K562 (cell line): ENCODE measurements around the gene SCRG1. TPM values are rescaled to one million over a fixed set of nuclear protein-coding genes. Genes with fewer than 3 reads are reported as not detected.

Source experiments
- ASH1L ChIP-seq: fragments of 450-650 bp; IDR thresholded peaks from 2 replicates; pipeline ENCODE4 v1.6.1; 2018; ENCODE audit warnings: borderline replicate concordance, mild to moderate bottlenecking, low read depth; ENCODE audit not compliant: partially characterized antibody
- CTBP1 ChIP-seq: fragments of 450-650 bp; IDR thresholded peaks from 2 replicates; pipeline ENCODE4 v1.6.1; 2016; ENCODE audit warnings: borderline replicate concordance
- CXXC5 ChIP-seq: fragments of 250-450 bp; sonication (Bioruptor Pico); IDR thresholded peaks from 2 replicates; pipeline ENCODE4 v1.8.0; 2022; ENCODE audit warnings: inconsistent platforms, mild to moderate bottlenecking, moderate library complexity
- ELF1 ChIP-seq: fragments of 200-800 bp; sonication (Bioruptor generic); IDR thresholded peaks from 2 replicates; pipeline ENCODE4 v1.6.1; 2016; ENCODE audit warnings: missing genetic modification characterization, missing compliant biosample characterization
- FOXJ3 ChIP-seq: sonication (generic); formaldehyde crosslinking; IDR thresholded peaks from 2 replicates; pipeline ENCODE4 v1.4.0; 2020; ENCODE audit warnings: mild to moderate bottlenecking, missing genetic modification reagents
- HDGF ChIP-seq: fragments of 450-650 bp; IDR thresholded peaks from 2 replicates; pipeline ENCODE4 v1.6.1; 2016
- LEF1 ChIP-seq: fragments of 450-650 bp; IDR thresholded peaks from 2 replicates; pipeline ENCODE4 v1.6.1; 2016; ENCODE audit warnings: mild to moderate bottlenecking
- NR2C1 ChIP-seq, 2 experiments: fragments of 450-650 bp; IDR thresholded peaks; 2 replicates each; pipeline ENCODE4 v1.6.1; 2017; ENCODE audit warnings: mild to moderate bottlenecking in 2 of 2, antibody characterized with exemption in 1 of 2, inconsistent platforms in 1 of 2, missing compliant biosample characterization in 1 of 2, missing genetic modification characterization in 1 of 2
- PYGO2 ChIP-seq: fragments of 450-650 bp; IDR thresholded peaks from 2 replicates; pipeline ENCODE4 v1.6.1; 2016; ENCODE audit warnings: mild to moderate bottlenecking, missing genetic modification characterization, moderate library complexity, missing compliant biosample characterization
- RBFOX2 ChIP-seq: fragments of 200-400 bp; formaldehyde crosslinking; IDR thresholded peaks from 2 replicates; pipeline ENCODE4 v1.6.1; 2017; ENCODE audit warnings: low read depth, mild to moderate bottlenecking, low read length, moderate library complexity
- RHOXF2B ChIP-seq: fragments of 250-450 bp; sonication (Bioruptor Pico); conservative IDR thresholded peaks from 2 replicates; pipeline ENCODE4 v1.5.1; 2021
- SRF ChIP-seq, 2 experiments: fragments of 250-450, 450-650 bp in 1 of 2; sonication (Bioruptor Pico) in 1 of 2; sonication (generic) in 1 of 2; formaldehyde crosslinking; IDR thresholded peaks; 2 replicates each; pipeline versions ENCODE4 v1.5.0 to v1.5.1; 2020 to 2022; ENCODE audit warnings: mild to moderate bottlenecking in 1 of 2, missing genetic modification reagents in 1 of 2
- SRSF1 ChIP-seq: fragments of 200-400 bp; formaldehyde crosslinking; IDR thresholded peaks from 2 replicates; pipeline ENCODE4 v1.6.1; 2017; ENCODE audit warnings: mild to moderate bottlenecking, low read depth, low read length, moderate library complexity
- STAT5B ChIP-seq: fragments of 250-450 bp; sonication (Bioruptor Pico); IDR thresholded peaks from 2 replicates; pipeline ENCODE4 v1.8.0; 2021; ENCODE audit warnings: mild to moderate bottlenecking, inconsistent platforms
- ZNF695 ChIP-seq: fragments of 450-650 bp; formaldehyde crosslinking; IDR thresholded peaks from 2 replicates; pipeline ENCODE4 v1.4.0; 2020; ENCODE audit warnings: mild to moderate bottlenecking, moderate library complexity
- polyA plus RNA-seq, 8 experiments: library from polyadenylated mRNA; depleted of rRNA in 4 of 8; stranded (reverse) in 5 of 8; unstranded in 3 of 8; fragments of >200 nt; fragmentation: Nextera tagmentation in 2 of 8; fragmentation: Illumina TruSeq in 1 of 8; extraction: Ambion mirVana in 2 of 8; extraction: Trizol in 1 of 8; gene quantifications; 2 replicates each; pipeline versions ENCODE4 v1.2.1 to v1.2.3, GENCODE V29; 2011 to 2014; ENCODE audit warnings: inconsistent platforms in 1 of 8, missing spikeins in 1 of 8
- total RNA-seq, 7 experiments: library from RNA; depleted of rRNA in 6 of 7; stranded (reverse); fragments of >200 nt in 6 of 7; fragmentation: Illumina TruSeq in 2 of 7; extraction: Trizol in 2 of 7; gene quantifications; 2 replicates each; pipeline versions ENCODE4 v1.2.1 to v1.2.3, GENCODE V29; 2011 to 2021; ENCODE audit warnings: low replicate concordance in 1 of 7
- TF ChIP-seq, protein P1 (sequence below): sonication (generic); formaldehyde crosslinking; IDR thresholded peaks from 2 replicates; pipeline ENCODE4 v1.8.0; 2022; ENCODE audit warnings: missing genetic modification reagents, mild to moderate bottlenecking, moderate library complexity, borderline replicate concordance
- TF ChIP-seq, protein P2 (sequence below), 2 experiments: fragments of 450-650 bp in 1 of 2; IDR thresholded peaks; 2 replicates each; pipeline ENCODE4 v1.6.1; 2011 to 2017; ENCODE audit warnings: low read depth in 2 of 2, antibody characterized with exemption in 1 of 2, borderline replicate concordance in 1 of 2, low read length in 1 of 2, mild to moderate bottlenecking in 1 of 2, mixed read lengths in 1 of 2; ENCODE audit not compliant: control insufficient read depth in 1 of 2
- TF ChIP-seq, protein P3 (sequence below): fragments of 250-450 bp; sonication (Bioruptor Pico); IDR thresholded peaks from 2 replicates; pipeline ENCODE4 v1.5.0; 2021; ENCODE audit warnings: mild to moderate bottlenecking, borderline replicate concordance
- TF ChIP-seq, protein P4 (sequence below): fragments of 250-450 bp; sonication (Bioruptor Pico); IDR thresholded peaks from 2 replicates; pipeline ENCODE4 v1.8.0; 2021; ENCODE audit warnings: borderline replicate concordance, mild to moderate bottlenecking, moderate library complexity; ENCODE audit not compliant: poor library complexity, severe bottlenecking

Gene SCRG1
- total and polyA plus RNA-seq, 9 of the 15 experiments (the other 6 are each of a cell fraction or from before 2014, with no cell fraction given): 0.01 TPM; not detected in 7

DNA sequence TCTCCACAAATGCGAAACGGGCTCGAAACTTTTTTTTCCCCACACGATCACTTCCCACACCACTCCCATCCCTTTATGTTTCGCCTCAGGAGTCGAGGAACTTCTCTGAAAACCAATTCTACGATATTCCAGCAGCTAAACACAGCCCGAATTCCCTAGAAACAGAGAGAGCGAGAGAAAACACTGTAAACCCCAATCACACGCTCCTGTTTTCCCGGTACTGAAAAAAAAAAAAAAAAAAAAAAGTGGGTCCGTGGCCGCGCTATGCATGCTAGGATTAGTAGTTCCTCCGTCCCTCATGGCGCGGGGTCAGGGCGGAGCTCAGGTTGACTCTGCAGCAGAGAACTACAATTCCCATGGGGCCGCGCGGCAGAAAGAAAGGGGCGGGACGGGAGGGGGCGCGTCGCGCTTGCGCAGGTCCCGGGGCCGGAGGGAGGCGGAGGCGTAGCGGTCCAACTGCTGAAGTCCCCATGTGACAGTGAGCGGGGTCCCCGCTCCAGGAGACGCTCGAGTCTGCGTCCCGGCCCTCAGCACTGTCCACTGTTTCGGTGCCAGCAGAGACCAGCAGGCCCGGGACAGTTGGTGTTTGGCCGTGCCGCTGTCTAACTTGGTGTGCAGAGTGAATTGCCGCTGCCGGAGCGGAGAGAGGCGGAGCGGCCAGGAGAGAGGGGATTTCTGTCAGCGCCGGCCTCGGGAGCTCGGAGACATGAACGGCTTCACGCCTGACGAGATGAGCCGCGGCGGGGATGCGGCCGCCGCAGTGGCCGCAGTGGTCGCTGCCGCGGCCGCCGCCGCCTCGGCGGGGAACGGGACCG lies 28.2 kb downstream of the SCRG1 start, which contains the start of gene SAP30 (continued):
- TF ChIP-seq PYGO2 (tag) (no peak), CTBP1 (peak; percentile 61; the same call in 1 of the 2 replicates), LEF1 (no peak), SRF (CRISPR knock-in tag; IDR thresholded peaks at IDR 0.05) (peak in 1 of 2 experiments; percentile 69; a peak in 1 of 4 replicates), FOXJ3 (no peak), CXXC5 (CRISPR knock-in tag) (peak; percentile 73), ASH1L (no peak), NR2C1 (IDR thresholded peaks at IDR 0.05) (no peak), NR2C1 (tag; IDR thresholded peaks at IDR 0.05) (peak; percentile 59; the same call in 1 of the 2 replicates), ZNF695 (no peak), RHOXF2B (CRISPR knock-in tag) (no peak), ELF1 (tag) (no peak), HDGF (no peak), STAT5B (CRISPR knock-in tag) (no peak), RBFOX2 (peak; percentile 75), SRSF1 (no peak)
- TF ChIP-seq, protein P1, sequence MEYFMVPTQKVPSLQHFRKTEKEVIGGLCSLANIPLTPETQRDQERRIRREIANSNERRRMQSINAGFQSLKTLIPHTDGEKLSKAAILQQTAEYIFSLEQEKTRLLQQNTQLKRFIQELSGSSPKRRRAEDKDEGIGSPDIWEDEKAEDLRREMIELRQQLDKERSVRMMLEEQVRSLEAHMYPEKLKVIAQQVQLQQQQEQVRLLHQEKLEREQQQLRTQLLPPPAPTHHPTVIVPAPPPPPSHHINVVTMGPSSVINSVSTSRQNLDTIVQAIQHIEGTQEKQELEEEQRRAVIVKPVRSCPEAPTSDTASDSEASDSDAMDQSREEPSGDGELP (CRISPR knock-in tag): peak; percentile 77
- TF ChIP-seq, protein P2, sequence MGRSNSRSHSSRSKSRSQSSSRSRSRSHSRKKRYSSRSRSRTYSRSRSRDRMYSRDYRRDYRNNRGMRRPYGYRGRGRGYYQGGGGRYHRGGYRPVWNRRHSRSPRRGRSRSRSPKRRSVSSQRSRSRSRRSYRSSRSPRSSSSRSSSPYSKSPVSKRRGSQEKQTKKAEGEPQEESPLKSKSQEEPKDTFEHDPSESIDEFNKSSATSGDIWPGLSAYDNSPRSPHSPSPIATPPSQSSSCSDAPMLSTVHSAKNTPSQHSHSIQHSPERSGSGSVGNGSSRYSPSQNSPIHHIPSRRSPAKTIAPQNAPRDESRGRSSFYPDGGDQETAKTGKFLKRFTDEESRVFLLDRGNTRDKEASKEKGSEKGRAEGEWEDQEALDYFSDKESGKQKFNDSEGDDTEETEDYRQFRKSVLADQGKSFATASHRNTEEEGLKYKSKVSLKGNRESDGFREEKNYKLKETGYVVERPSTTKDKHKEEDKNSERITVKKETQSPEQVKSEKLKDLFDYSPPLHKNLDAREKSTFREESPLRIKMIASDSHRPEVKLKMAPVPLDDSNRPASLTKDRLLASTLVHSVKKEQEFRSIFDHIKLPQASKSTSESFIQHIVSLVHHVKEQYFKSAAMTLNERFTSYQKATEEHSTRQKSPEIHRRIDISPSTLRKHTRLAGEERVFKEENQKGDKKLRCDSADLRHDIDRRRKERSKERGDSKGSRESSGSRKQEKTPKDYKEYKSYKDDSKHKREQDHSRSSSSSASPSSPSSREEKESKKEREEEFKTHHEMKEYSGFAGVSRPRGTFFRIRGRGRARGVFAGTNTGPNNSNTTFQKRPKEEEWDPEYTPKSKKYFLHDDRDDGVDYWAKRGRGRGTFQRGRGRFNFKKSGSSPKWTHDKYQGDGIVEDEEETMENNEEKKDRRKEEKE (IDR thresholded peaks at IDR 0.05; ENCODE audit: borderline replicate concordance in 1 of 2, control insufficient read depth in 1 of 2, low read depth in 2 of 2, low read length in 1 of 2): 0 out of 4 replicates have a peak, but pooled peaks of 1 of the 2 experiments have one; percentile 35
- TF ChIP-seq, protein P3, sequence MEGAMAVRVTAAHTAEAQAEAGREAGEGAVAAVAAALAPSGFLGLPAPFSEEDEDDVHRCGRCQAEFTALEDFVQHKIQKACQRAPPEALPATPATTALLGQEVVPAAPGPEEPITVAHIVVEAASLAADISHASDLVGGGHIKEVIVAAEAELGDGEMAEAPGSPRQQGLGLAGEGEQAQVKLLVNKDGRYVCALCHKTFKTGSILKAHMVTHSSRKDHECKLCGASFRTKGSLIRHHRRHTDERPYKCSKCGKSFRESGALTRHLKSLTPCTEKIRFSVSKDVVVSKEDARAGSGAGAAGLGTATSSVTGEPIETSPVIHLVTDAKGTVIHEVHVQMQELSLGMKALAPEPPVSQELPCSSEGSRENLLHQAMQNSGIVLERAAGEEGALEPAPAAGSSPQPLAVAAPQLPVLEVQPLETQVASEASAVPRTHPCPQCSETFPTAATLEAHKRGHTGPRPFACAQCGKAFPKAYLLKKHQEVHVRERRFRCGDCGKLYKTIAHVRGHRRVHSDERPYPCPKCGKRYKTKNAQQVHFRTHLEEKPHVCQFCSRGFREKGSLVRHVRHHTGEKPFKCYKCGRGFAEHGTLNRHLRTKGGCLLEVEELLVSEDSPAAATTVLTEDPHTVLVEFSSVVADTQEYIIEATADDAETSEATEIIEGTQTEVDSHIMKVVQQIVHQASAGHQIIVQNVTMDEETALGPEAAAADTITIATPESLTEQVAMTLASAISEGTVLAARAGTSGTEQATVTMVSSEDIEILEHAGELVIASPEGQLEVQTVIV (CRISPR knock-in tag): no peak
- TF ChIP-seq, protein P4, sequence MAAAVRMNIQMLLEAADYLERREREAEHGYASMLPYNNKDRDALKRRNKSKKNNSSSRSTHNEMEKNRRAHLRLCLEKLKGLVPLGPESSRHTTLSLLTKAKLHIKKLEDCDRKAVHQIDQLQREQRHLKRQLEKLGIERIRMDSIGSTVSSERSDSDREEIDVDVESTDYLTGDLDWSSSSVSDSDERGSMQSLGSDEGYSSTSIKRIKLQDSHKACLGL (CRISPR knock-in tag): peak; percentile 20
